Activated naive CD8-positive, alpha-beta T cell treated with anti-CD3 and anti-CD28 coated beads for 36 hours (primary cell): Measurements from ENCODE around the gene MTA1. TPM values are rescaled to one million over a fixed set of nuclear protein-coding genes. Genes with fewer than 3 reads are reported as not detected.

Experiments used
- DNase-seq: peaks from one replicate; pipeline ENCODE4 v3.0.0; 2021
- H3K27ac Mint-ChIP-seq: one replicate; pipeline ENCODE4 v1.8.0; 2022; ENCODE audit warnings: mild to moderate bottlenecking, moderate library complexity, mixed read lengths
- H3K27me3 Mint-ChIP-seq: one replicate; pipeline ENCODE4 v1.8.0; 2022; ENCODE audit warnings: mild to moderate bottlenecking, mixed read lengths
- H3K36me3 Mint-ChIP-seq: one replicate; pipeline ENCODE4 v1.8.0; 2021; ENCODE audit warnings: mild to moderate bottlenecking, mixed read lengths
- H3K4me1 Mint-ChIP-seq: one replicate; pipeline ENCODE4 v1.8.0; 2021; ENCODE audit warnings: mixed read lengths
- H3K4me3 Mint-ChIP-seq: one replicate; pipeline ENCODE4 v1.8.0; 2022; ENCODE audit warnings: mild to moderate bottlenecking, moderate library complexity, mixed read lengths
- H3K9me3 Mint-ChIP-seq: one replicate; pipeline ENCODE4 v1.8.0; 2022; ENCODE audit warnings: mixed read lengths
- total RNA-seq, 2 experiments: library from RNA; stranded (reverse); gene quantifications; one replicate each; pipeline ENCODE4 v1.2.3, GENCODE V29; 2021

MTA1 gene
- total RNA-seq, 2 experiments from 2014 or later: 148 to 149 TPM

DNA sequence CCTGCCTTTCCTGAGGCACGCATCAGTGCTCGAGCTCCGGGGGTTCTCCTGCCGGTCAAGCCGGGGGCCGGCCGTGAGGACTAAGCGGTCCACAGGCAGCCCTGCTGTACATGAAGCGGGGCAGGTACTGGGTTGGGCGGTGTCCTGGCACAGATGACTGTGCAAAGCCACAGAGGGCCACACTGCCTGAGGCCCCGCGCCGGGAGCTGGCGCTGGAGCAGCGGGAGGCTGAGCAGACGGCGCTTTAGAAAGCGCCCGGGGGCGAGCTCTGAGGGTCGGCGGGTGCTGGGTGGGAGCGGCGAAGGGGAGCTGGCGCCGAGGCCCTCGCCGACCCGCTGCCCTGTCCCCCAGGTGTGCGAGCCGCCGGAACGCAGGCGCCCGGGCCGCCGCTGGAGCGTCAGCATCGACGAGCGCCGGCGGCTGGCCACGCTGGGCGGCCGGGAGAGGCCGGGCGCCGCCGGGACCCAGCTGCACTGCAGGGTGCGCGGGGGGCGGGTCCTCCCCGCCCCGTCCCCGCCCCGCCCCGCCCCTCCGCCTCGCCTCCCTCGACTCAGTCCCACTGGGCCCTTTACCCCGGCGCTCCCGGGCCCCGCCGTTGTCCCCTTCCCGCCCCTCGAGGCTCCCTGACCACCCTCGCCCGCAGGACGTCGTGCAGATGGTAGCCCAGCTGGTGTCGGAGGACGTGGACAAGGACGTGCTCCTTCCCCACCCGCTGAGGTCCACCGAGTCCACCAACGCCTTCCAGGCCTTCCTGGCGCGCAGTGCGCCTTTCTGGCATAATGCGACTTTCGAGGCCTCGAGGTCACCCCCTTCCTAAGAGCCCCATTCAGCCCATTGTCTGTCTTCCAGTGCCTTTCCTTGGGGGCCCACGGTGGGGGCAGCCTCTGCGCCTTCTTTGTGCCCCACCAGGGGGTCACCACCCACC, 8.3 kb upstream of the MTA1 start:
- Mint-ChIP-seq H3K36me3 (no peaks in the 10 kb centered on the region), H3K4me3 (no peak overlapping the region), H3K4me1 (peaks cover 9% of the 10 kb centered on the region), H3K9me3 (no peaks in the 10 kb centered on the region), H3K27me3 (peaks cover 27% of the 10 kb centered on the region), H3K27ac (no peak overlapping the region)
- DNase-seq: peak; percentile 42

- Mint-ChIP-seq H3K4me3 (no peak overlapping the region), H3K4me1 (peaks cover 9% of the 10 kb centered on the region), H3K9me3 (no peaks in the 10 kb centered on the region), H3K27me3 (peaks cover 27% of the 10 kb centered on the region), H3K36me3 (peaks cover 2% of the 10 kb centered on the region), H3K27ac (no peak overlapping the region)
- DNase-seq: no peak
Measured at GRCh38 chr14:105411985-105412770, 7.4 kb upstream of the MTA1 start.

DNA sequence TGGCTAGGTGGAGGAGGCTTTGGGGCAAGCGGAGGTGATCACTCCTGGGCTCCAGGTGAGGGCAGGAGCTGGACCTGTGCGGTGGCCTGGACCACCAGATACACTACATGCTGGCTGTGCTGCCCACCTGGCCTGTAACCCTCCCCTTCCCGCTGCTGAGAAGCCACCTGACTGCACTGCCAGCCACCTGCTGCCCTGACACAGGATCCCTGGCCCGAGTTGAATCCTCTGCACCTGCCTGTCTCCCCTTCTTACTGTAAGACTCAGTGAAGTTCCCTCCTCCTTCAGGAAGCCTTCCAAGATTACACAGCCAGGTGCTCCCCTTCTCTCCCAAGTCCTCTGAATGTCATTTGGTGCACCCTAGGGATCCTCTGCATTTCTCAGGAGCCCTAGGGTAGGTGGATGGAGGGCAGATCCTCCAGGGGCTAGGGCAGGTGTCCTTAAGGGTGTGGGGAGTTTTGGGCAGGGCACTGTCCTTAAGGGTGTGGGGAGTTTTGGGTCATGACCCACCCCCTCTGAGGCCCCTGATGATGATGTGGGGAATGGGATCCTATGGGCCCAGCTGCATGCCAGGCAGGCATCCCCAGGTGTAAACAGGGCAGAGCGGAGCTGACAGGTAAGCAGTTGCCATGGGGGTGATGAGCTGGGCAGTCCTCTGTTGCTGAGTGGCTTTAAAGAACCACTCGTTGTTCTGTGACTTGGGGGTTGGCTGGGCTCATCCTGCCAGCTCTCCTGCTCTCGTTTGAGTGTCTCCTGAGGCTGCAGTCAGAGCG, 6.7 kb upstream of the MTA1 start:
- Mint-ChIP-seq H3K27me3 (peaks cover 27% of the 10 kb centered on the region), H3K27ac (no peak overlapping the region), H3K9me3 (no peaks in the 10 kb centered on the region), H3K36me3 (peaks cover 2% of the 10 kb centered on the region), H3K4me3 (no peak overlapping the region), H3K4me1 (peaks cover 9% of the 10 kb centered on the region)
- DNase-seq: no peak

DNA sequence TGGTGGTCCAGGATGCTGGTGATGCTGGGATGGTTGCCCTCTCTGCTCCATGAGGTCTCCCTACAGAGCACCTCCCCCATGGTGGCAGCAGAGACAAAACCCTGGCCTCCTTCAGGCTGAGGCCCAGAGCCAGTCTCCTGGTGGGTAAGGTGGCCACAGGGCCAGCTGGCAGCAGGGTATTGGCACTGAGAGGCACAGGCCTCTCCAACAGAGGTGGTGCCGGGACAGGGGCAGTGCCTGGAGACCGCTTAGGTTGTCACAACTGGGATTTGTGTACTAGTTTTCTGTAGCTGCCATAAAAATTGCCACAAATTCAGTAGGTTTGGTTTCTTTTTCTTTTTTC, 6.1 kb upstream of the MTA1 start:
- H3K27ac Mint-ChIP-seq: no peak overlapping the region
- H3K36me3 Mint-ChIP-seq: peaks cover 2% of the 10 kb centered on the region
- no peaks in the 10 kb centered on the region for H3K9me3 Mint-ChIP-seq
- H3K4me3 Mint-ChIP-seq: no peak overlapping the region
- peaks cover 27% of the 10 kb centered on the region for H3K27me3 Mint-ChIP-seq
- DNase-seq: no peak
- peaks cover 10% of the 10 kb centered on the region for H3K4me1 Mint-ChIP-seq

DNA sequence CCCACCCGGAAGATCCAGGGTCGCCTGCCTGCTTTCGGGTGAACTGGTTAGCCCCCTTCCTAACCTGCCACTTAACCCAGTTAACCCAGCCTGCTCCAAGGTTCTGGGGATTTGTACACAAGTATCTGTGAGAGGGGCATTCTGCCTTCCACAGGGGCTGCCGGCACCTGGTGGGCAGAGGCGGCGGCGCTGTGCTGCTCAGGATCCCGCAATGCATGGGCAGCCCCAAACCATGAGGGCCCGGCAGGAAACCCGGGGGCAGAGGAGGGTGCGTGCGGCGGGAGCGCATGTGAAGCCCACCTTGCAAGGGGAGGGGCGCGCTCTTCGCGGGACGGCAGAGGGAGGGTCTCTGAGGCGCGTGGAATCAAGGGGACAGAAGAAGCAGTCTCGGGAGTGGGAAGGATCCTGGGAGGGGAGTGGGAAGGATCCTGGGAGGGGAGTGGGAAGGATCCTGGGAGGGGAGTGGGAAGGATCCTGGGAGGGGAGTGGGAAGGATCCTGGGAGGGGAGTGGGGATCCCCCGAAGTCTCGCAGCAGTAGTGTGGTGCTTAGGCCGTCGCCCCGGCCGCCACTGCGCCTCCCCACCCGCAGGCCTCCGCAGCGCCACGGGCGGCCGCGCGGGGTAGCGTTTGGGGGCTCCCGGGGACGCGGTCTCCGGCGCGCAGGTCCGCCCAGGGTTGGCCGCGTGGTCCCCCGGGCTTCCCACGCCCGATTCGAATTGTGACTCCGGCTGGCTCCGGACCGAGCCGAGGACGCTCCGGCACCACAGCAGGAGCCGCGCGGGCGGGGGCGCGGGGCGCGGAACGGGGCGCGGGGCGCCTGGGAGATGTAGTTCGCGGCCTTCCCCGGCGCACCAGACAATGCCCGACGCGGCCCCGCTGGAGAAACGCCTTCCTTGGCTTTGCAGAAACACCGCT, 4.9 kb upstream of the MTA1 start:
- no peaks in the 10 kb centered on the region for H3K9me3 Mint-ChIP-seq
- peaks cover 16% of the 10 kb centered on the region for H3K4me1 Mint-ChIP-seq
- H3K36me3 Mint-ChIP-seq: peaks cover 2% of the 10 kb centered on the region
- DNase-seq: peak; percentile 87
- H3K27me3 Mint-ChIP-seq: peaks cover 24% of the 10 kb centered on the region
- H3K27ac Mint-ChIP-seq: peak overlapping the region; percentile 62
- peak overlapping the region; percentile 73 for H3K4me3 Mint-ChIP-seq

- Mint-ChIP-seq H3K4me1 (peaks cover 17% of the 10 kb centered on the region), H3K36me3 (peaks cover 4% of the 10 kb centered on the region), H3K4me3 (peak overlapping the region; percentile 73), H3K27me3 (peaks cover 16% of the 10 kb centered on the region), H3K27ac (no peak overlapping the region), H3K9me3 (no peaks in the 10 kb centered on the region)
- no peak for DNase-seq
Measured at GRCh38 chr14:105415481-105416428, 3.9 kb upstream of the MTA1 start.

- H3K36me3 Mint-ChIP-seq: peaks cover 12% of the 10 kb centered on the region
- no peak for DNase-seq
- no peaks in the 10 kb centered on the region for H3K9me3 Mint-ChIP-seq
- H3K27me3 Mint-ChIP-seq: peaks cover 13% of the 10 kb centered on the region
- no peak overlapping the region for H3K4me3 Mint-ChIP-seq
- H3K27ac Mint-ChIP-seq: no peak overlapping the region
- peaks cover 19% of the 10 kb centered on the region for H3K4me1 Mint-ChIP-seq
Measured at GRCh38 chr14:105416671-105417070, 3.0 kb upstream of the MTA1 start.

DNA sequence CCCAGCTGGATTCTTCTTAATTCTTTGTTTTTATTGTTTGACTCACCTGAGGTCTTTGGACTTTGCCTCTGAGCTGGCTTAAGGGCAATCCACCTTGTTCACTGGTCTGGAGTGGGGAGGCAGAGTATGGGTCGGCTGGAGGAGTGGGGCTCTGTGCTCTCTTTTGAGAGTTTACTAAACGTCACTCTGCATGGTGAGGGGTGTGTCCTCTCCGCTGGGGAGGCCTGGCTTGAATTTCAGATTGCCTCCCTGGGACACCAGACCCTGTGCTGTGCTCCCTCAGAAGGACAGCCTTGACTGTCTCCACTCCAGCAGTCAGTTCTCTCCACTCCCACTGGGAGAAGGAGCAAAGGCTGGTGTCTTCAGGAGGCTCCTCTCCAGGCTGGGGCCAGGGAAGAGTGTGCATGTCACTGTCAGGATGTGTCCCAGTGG, 1.9 kb upstream of the MTA1 start:
- Mint-ChIP-seq H3K27ac (no peak overlapping the region), H3K4me3 (no peak overlapping the region), H3K36me3 (peaks cover 21% of the 10 kb centered on the region), H3K9me3 (no peaks in the 10 kb centered on the region), H3K27me3 (peaks cover 12% of the 10 kb centered on the region), H3K4me1 (peaks cover 28% of the 10 kb centered on the region)
- DNase-seq: no peak

DNA sequence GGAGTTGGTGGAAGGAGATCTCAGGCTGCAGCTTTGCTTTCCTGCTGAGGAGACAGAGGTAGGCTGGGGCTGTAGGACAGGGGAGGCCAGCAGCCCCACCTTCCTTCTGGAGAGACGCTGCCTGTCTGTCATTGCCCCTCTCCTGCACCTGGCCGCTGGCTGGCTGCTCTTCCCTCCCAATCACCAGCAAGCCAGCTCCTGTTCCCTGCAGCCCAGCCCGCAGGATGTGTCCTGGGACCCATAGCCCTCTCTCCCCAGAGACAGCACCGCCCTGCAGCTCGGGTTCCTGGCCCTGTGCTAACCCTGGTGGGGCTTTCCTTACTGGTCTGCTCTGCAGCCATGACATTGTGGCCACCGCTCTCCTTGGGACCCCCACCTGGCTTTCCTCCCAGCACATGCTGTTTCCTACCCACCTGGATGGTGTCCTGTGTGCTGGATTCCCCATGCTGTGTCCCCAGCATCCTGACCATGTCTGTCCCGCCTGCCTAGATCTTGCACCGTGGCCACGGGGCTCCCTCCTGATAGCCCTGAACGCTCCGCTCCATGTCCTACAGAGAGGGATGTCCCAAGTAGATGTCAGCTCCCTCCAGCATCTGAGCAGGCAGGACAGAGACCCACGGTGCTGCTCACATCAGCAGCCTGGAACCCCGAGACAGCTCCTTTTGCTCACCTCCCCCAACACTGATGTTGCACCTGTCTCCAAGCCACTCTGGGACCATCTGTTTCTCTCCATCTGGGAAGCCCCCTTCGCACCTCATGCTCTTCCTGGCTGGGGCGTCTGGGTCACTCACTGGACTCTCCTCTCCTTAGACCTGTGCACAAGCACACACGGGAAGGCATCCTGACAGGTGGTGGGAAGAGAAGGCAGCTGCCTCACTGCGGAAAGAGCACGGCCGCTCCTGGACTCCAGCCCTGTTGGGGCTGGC, 1.1 kb upstream of the MTA1 start:
- Mint-ChIP-seq H3K9me3 (no peaks in the 10 kb centered on the region), H3K36me3 (peaks cover 23% of the 10 kb centered on the region), H3K27me3 (peaks cover 5% of the 10 kb centered on the region), H3K4me1 (peaks cover 28% of the 10 kb centered on the region), H3K27ac (peak overlapping the region; percentile 14), H3K4me3 (peak overlapping the region; percentile 73)
- no peak for DNase-seq

DNA sequence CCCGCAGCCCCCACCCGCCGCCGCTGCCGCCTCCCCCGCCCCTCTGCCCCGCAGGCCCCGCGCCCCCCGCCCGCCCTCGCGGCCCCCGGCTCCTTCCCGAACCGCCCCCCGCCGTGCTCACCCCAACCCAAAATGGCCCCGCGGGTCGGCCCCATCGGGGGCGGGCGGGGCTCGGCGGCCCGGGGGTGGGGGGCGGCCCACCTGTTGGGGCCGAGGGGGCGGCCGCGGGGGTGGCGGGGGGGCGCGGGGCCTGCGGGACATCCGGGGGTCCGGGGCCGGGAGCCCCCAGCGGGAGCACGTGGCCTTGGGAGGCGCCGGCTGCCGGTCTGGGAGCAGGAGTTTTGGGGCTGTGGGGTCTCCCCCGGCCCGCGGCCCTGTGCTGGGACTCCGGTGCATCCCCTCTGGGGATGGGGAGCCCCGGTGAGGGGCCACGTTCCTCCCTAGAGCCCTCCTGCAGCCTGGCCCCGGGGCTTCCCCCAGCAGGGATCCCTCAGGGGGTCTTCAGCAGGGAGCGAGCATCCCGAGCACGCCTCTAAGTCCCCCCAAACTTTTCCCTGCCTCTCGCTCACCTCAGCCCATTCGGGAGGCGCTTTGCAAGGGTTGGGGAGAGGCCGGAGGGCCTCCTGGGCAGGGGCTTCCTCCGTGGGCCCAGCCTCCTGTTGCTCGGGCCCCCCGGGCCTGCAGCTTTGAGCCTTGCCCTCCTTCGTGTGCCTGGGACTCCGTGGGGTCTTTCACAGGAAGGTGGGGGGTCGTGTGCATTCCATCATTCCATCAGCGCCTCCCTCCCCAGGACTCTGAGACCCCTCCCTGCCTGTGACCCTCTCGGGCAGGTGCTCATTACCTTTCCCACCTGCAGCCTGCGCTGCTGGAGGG, 710 bp downstream of the MTA1 start:
- Mint-ChIP-seq H3K27me3 (no peaks in the 10 kb centered on the region), H3K36me3 (peaks cover 30% of the 10 kb centered on the region), H3K4me3 (peak overlapping the region; percentile 94), H3K9me3 (no peaks in the 10 kb centered on the region), H3K27ac (peak overlapping the region; percentile 92), H3K4me1 (peaks cover 20% of the 10 kb centered on the region)
- peak; percentile 15 for DNase-seq

DNA sequence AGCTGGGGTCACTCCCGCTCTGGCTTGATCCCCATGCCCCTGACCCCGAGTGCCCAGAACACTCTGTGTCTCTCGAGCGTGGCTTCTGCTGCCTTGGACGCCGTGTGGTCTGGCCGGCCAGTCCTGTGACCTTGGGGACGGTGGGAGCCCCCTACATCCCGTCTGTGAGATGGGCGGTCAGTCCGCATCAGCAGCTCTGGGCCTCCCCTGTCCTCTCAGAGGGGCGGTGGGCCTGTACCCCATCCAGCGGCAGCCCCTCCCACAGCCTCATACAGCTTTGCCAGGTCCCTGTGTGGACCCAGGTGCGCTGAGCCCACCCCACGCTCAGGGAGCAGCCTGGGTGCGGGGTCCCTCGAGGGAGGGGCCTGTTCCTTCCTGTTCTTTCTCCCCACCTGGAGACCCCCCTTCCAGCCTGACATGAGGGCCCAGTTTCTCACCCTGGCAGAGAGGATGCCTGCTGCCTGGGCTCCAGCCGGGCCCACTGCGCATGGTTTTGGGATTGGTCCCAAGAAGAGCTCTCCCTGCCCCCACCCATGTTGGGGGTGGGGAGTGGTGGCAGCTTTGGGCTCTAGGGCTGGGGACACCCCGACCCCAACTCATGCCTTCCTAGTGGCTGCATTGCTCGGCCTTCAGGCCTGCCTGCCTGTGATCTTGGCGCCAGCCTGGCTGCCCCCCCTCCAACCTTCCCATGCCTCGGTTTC, 1.5 kb downstream of the MTA1 start:
- H3K27me3 Mint-ChIP-seq: no peaks in the 10 kb centered on the region

More for the DNA sequence above, 1.5 kb downstream of the MTA1 start:
- peaks cover 22% of the 10 kb centered on the region for H3K4me1 Mint-ChIP-seq
- H3K36me3 Mint-ChIP-seq: peaks cover 37% of the 10 kb centered on the region
- peak overlapping the region; percentile 94 for H3K4me3 Mint-ChIP-seq
- H3K27ac Mint-ChIP-seq: peak overlapping the region; percentile 92
- DNase-seq: no peak
- H3K9me3 Mint-ChIP-seq: no peaks in the 10 kb centered on the region
